Daoy (cell line): ENCODE results near the gene GRID1. TPM values are rescaled to one million over a fixed set of nuclear protein-coding genes. Genes with fewer than 3 reads are reported as not detected.

ENCODE experiments used
- DNase-seq: peaks from one replicate; pipeline ENCODE4 v3.0.0-alpha.2; 2015; ENCODE audit warnings: low read depth
- total RNA-seq: library from RNA; depleted of rRNA; stranded (reverse); fragments of >200 nt; shearing (Covaris generic); gene quantifications from 2 replicates; pipeline ENCODE4 v1.2.3, GENCODE V29; 2014

The GRID1 gene
- total RNA-seq, 1 experiment from 2014 or later, result not detected

- no peak for DNase-seq
Observed at GRCh38 chr10:86293396-86293791, 73.2 kb downstream of the GRID1 start.

- no peak for DNase-seq
Observed at GRCh38 chr10:86292462-86293395, 73.9 kb downstream of the GRID1 start.

- no peak for DNase-seq
Observed at GRCh38 chr10:86291616-86292340, 74.8 kb downstream of the GRID1 start.

GRCh38 chr10:86290933-86291615, 75.5 kb downstream of the GRID1 start:
- DNase-seq, result no peak

- DNase-seq, result no peak
Observed at GRCh38 chr10:86289577-86289868, 77.1 kb downstream of the GRID1 start.

GRCh38 chr10:86288695-86289576, 77.7 kb downstream of the GRID1 start:
- no peak for DNase-seq

- no peak for DNase-seq
Observed at GRCh38 chr10:86287966-86288579, 78.5 kb downstream of the GRID1 start.

GRCh38 chr10:86287110-86287793, 79.3 kb downstream of the GRID1 start:
- DNase-seq, result no peak

GRCh38 chr10:86286236-86287109, 80.1 kb downstream of the GRID1 start:
- no peak for DNase-seq

- DNase-seq, result no peak
Observed at GRCh38 chr10:86285136-86285790, 81.3 kb downstream of the GRID1 start.

- DNase-seq, result no peak
Observed at GRCh38 chr10:86284355-86285105, 82.1 kb downstream of the GRID1 start.

GRCh38 chr10:86283466-86284287, 82.9 kb downstream of the GRID1 start:
- no peak for DNase-seq

- no peak for DNase-seq
Observed at GRCh38 chr10:86282664-86283465, 83.7 kb downstream of the GRID1 start.

- DNase-seq, result no peak
Observed at GRCh38 chr10:86281396-86281795, 85.2 kb downstream of the GRID1 start.

GRCh38 chr10:86269332-86269731, 97.3 kb downstream of the GRID1 start:
- DNase-seq, result no peak
